8988T (cell line): ENCODE results near the gene TOR1AIP1.

Source experiments
- DNase-seq: peaks from one replicate; pipeline ENCODE4 v3.0.0; 2011

Gene TOR1AIP1

DNA sequence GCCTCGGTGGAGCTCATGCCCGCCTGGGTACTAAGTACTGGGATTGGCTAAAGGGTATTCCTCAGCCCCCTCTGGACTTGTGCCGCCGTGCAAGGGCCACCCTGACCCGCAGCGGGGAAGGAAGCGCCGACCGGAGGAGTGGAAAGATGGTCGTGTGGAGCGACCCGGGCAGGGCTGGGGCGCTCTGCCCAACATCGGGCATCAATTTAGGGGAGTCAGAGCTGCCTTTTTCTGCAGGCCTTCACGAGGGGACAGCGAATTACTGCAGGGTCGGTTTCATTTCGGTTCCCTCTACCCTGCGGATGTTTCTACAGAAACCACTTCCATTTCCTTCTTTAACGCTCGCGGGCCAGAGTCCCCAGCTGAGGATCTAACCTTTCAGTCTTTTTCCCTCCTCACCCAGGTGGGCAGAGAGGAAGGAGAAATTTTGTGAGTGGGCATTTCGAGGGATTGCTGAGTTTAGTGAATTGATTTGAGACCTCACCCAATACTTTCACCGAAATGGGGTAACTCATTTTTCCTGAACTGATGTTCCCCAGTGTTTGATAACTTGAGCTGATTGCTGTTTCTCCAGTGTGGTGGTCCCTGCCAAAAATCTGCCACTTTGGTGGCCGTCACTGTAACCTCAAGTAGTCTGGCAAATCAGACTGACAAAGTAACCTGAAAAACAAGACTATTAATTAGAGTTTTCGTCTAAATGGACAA, 1.1 kb downstream of the TOR1AIP1 start:
- no peak for DNase-seq

DNA sequence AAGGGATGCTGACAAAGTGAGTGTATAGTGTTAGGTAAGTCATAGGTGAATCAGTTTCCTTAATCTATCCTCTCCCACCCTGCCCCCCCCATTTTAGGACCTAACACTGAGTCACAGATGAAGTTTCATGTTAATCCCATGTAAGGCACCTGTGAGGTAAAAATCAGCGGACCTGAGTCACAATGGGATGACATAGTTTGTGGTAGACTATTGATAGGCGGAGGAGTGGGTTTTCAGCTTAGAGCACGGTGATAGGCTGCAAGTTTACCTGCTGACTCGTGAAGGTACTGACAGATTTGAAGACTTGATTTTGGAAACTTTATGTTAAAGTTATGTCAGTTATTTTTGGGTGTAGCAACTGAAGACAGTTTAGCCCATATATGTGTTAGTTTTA, 1.7 kb downstream of the TOR1AIP1 start:
- DNase-seq: no peak

DNA sequence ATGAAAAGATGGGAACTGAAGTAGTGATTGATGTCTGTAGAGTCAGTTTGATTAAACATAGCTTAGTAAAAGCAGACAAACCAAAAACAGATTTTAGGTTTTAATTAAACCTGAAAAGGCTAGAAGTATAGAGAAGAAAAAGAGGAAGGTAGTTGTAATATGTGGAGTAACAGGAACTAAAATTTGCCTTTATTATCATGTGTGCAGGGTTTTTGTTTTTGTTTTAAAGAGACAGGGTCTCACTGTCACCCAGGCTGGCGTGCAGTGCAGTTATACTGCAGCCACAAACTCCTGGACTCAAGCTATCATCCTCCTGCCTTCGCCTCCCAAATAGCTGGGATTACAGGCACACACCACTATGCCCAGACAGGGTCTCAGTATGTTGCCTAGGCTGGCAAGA, 6.0 kb downstream of the TOR1AIP1 start:
- DNase-seq: no peak

DNA sequence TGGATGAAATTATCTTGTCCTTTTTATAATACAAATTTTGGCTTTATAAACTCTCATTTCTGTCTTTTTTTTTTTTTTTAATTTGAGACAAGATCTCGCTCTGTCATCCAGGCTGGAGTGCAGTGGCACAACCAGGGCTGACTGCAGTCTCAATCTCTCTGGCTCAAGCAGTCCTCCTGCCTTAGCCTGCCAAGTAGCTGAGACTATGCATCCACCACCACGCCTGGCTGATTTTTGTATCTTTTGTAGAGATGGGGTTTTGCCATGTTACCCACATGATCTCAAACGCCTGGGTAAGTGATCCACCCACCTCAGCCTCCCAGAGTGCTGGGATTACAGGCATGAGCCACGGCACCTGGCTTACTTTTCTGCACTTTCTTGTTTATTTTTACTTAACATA, 7.5 kb downstream of the TOR1AIP1 start:
- no peak for DNase-seq

DNA sequence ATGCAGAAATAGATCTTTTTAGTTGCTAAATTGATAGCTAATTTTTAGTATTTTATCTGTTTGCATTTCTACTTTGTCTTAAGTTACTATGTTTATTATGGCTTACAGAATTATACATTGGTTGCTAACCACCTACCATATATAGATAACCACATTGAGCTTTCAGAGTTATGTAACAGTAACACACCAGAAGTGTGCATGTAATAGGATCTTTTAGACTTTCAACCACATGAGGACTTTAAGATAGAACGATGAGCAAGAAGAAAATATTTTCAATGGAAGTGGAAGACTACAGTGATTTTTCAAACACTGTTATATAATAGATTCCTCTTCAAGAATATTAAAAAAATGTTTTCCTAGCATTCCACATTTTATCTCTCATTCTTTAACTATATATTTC, 28.8 kb downstream of the TOR1AIP1 start:
- no peak for DNase-seq

DNA sequence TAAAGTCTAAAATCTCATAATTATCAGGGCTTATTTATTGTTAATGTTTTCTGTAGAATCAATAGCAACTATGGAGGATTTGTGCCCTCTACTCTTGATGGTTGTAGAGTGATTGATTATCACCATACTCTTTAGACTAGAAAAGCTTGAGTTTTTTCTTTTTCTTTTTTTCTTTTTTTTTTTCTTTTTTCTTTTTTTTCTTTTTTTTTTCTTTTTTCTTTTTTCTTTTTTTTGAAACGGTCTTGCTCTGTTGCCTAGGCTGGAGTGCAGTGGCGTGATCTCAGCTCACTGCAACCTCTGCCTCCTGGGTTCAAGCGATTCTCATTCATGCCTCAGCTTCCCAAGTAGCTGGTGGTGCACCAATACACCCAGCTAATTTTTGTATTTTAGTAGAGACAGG, 29.7 kb downstream of the TOR1AIP1 start:
- DNase-seq: no peak

DNA sequence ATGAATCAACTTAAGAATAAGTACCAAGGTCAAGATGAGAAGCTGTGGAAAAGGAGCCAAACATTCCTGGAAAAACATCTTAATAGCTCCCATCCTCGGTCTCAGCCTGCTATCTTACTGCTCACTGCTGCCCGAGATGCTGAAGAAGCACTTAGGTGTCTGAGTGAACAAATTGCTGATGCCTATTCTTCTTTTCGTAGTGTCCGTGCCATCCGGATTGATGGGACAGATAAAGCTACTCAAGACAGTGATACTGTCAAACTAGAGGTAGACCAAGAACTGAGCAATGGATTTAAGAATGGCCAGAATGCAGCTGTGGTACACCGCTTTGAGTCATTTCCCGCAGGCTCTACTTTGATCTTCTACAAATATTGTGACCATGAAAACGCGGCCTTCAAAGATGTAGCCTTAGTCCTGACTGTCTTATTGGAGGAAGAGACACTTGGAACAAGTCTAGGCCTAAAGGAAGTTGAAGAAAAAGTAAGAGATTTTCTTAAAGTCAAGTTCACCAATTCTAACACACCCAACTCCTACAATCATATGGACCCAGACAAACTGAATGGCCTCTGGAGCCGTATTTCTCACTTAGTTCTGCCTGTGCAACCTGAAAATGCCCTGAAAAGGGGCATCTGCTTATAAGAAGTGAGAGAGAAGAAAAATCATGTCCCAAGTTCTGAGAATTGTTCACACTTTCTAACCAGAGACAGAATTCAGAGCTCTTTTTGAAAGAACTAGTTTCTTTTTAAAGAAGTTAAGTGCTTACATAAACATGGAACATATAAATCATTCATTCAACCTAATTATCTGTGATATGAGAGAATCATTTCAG, 35.7 kb downstream of the TOR1AIP1 start:
- no peak for DNase-seq

DNA sequence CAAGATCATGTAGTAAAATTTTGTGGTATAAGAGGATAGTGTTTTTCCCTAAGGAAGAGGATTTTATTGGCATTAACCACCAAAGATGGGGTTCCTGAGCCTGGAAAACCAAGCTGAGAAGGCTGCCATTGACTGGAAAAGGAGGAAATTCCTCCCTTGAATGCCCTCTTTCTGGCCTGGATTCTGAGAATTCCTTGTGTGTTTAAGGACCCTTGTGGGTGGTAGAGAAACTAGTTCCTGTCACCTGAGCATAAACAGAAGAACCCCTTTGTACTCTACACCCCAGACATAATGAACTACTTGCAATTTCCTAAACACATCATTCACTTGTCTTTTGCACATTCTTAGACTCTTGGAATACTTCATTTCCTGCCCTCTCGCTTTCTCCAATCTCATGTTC, 39.4 kb downstream of the TOR1AIP1 start:
- no peak for DNase-seq

DNA sequence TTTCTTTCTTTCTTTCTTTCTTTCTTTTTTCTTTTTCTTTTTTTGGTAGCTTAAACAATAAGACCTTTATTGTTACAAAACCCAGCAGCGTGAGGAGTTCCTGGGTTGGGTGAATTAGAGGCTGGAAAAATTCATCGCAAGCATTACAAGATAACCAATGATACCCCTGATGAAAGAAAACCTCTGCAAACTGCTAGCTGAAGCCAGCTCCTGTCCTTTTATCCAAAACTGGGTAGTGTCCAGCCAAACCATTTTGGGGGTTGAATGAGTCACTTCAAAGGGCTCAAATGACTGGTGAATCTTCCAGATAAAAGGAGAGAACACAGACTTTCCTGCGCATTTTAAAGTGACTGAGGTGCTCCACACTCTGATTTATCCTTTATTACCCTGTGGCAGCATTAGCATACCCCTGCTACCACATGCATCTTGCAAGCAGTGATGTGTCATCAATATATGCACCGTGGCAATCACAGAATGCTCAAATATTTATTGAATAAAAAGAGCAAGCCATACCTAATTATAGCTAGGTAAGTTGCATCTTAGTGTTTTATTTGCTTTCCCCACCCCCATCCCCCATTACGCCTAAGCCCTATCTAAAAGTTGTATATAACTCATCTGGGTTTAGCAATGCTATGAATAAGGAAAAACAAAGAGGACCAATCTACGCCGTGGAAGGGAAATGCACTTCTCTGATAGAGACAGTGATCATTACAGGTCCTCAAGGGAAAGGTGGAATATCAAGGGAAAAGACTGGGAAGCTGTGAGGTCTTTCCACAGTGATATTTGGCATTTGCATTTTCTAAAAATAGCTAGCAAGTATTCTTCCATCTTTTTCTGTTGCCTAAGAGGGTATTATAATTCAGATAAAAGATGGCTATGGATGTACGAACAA, 40.1 kb downstream of the TOR1AIP1 start:
- DNase-seq: no peak

DNA sequence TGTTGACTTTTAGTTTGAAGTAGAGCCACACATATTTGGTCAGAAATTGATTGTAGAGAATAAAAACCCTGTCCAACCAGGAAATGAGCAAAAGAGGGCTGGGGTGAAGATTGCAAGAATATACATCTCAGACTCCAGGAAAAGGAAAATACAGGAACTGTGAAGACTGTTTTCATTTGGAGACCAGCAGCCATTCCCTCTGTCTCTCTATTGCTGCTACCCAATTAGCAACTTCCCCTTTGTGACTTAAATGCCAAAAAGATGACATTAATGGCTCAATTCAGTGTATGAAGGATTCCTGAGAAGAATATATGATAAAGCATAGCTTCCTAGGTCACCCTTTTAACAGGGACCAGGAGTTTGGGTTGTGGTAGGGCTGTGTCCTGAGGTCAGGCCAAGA, 40.9 kb downstream of the TOR1AIP1 start:
- DNase-seq: no peak

DNA sequence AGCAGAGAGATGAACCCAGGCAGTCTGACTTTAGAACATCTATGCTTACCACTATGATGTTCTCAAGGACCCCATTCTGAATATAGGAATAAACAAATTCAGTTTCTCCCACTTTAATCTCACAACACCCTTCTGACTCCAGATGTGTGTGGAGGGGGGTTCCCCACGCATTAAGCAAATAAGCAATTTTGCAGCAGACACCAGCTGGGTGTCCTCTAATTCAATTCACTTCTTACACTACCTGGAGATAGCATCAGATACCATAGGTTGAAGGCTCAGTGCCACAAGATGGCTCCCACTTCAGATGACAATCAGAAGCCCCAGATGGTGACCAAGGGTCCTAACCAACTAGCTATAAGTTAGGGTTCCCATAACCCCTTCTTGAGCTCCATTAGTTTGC, 42.2 kb downstream of the TOR1AIP1 start:
- no peak for DNase-seq

DNA sequence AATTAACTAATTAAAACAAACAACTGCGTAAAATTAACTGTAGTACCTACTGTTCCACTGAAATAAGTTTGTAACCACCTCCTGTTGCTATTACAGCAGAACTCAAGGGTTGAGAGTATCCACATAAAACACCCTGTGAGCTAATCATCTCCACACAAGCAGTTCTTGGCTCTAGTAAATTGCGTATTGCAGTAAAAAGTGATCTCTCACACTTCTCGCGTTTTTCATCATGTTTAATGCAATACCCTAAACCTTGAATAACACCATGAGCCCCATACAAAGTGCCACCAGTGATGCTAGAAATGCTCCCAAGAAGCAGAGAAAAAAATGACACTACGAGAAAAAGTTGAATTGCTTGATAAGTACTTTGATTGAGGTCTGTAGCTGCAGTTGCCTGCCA, 43.2 kb downstream of the TOR1AIP1 start:
- DNase-seq: no peak

DNA sequence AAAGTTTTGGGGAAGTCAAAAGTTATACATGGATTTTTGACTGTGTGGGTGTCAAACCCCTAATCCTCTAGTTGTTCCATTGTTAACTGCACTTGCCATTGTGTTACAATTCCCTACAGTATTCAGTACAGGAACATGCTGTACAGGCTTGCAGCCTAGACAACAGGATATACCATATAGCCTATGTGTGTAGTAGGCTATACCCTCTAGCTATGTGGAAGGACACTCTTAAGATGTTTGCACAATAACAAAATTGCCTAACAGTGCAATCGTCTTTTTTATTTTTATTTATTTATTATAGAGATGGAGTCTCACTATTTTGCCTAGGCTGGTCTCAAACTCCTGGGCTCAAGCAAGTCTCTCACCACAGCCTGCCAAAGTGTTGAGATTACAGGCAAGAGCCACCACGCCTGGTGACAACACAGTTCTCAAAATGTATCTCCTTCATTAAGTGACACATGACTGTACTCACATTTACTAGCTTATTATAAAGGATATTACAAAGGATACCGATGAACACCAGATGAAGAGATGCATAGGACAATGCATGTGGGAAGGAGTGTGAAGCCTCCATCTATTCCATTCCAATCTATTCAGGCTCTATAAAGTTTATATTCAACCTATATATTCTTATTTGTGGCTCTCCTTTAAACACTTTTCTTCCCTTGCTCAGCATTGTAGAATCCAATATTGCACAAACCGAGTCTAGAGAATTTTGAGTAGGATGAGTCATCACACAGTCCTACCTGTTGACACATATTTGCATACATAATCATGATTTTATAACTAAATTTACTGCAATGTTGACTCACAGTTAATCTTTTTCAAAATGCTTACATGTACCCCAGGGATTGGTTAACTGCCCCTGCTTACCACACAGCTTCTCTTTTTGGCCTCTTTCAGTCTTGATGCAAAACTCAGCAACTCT, 44.1 kb downstream of the TOR1AIP1 start:
- DNase-seq: no peak

DNA sequence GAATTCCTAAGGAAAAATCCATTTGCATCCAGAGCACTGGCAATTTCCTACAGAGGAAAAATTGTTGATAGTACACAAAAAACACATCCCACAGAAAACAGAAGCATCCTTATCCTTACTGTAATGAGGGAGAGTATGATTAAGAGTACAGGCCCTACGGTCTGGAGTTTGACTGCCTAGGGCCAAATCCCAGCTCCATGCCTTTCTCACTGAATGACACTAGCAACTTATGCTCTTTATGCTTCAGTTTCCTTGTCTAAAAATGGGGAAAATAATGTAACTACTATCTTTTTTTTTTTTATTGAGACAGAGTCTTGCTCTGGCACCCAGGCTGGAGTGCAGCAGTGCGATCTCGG, 44.7 kb downstream of the TOR1AIP1 start:
- no peak for DNase-seq

DNA sequence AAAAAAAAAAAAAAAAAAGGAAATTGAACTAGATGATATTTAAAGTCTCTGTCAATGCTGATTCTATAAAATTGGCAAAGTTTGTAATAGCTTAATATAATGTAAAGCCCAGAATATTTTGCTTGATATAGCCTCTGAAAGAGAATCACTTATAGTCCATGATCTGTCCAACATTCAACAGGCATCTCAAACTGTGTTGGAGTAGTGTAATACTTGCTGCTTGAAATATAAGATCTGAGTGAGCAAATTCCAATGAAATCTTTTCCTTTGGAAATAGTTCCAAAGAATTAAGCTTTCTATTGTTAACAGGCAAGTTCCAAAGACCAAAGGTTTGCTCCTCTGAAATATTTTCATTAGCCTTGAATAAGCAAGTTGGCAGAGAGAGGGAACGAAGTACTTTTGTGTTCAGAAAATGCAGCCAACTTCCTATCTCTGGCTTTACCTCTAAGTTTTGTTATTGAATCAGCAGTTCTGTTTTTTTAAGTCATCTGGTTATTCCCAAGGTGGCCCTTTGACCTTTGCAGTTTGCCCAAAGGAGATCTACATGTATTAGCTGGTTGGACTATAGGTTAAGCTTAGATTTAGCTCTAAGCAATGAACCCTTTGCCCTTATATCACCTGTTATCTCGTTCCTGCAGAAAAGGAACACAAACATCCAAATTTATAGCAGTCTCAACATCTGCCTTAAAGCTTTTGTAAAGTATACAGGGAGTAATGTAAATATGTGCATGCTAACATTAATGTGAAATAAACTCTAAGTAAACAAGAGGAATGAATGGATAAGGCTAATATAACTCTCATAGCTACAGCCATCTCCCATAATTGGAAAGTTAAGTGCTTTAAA, 48.1 kb downstream of the TOR1AIP1 start:
- DNase-seq: no peak

DNA sequence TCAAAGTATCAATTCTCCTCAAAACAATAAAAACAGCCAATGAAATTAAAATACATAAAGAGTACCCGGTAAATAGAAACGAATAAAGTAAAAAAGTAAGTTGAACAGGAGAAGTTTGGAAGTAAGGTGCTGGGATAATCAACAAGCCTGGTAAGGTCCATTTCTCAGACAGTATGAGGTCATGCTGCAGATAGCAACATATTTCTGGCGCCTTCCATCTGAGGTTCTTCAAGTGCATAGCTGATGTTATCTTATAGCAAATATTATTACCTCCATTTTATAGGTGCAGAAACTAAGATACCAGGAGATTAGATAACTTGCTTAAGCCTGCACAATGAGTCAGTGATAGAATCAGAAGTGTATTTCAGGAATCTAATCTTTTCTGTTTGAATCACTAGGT, 48.8 kb downstream of the TOR1AIP1 start:
- DNase-seq: no peak

DNA sequence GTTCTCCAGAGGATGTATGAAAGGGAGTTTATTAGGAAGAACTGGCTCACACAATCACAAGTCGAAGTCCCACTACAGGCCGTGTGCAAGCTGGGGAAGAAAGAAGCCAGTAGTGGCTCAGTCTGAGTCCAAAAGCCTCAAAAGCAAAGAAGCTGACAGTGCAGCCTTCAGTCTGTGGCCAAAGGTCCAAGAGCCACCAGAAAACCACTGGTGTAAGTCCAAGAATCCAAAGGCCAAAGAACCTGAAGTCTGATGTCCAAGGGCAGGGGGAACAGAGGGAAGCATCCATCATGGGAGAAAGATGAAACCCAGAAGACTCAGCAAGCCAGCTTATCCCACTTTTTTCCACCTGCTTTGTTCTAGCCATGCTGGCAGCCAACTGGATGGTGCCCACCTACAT, 51.1 kb downstream of the TOR1AIP1 start:
- DNase-seq: no peak

DNA sequence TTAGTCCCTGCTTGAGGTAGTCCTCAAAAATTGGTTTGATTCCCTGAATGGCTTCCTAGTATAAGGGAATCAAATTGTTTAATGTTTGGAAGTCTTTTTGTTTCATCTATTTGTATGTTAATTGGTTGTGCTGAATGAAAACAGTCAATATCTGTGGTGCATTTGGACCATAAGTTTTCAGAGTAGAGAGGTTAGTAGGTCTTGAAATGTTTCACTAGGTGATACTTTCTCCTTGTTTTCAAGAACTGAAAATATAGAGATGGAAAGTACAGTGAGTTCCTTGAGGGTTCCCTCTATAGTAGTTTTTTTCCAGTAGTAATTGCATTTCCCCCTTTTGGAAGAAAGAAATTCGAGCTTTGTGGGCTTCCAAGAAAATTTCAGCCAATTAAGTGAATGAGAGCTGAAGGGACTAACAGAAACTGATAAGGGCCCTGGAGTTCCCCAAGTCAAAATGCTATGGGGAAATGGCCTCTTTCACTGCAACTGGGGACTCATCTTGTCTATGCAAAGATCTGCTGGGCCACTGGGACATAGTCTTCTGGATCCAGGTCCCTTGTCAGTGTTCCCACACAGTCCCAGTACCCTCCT, 53.9 kb downstream of the TOR1AIP1 start:
- DNase-seq: no peak

DNA sequence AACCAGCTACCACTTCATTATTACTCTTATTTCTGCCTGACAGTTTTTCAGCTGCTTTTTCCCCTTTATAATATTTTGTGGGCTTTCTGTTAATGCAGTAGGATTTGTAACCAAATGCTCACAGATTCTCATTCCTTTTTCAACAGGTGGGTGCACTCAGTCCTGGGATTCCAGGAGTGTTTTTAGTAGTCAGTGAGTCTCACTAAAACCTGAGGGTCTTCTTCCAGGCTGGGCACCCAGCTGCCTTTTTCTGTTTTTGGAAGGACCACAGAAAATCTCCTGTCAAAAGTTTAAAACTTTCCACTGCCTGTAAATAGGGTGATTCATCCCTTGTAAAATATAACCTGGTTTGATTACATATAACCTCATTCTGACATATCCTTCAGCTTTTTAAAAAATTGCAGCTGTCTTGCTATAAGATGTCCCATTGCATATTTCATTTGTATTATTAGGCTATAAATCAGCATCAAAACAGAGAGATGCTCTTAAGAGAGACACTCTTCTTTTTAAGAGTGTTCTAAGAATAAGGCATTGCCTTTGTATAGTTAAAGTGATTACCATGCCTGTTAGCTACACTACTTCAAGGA, 55.7 kb downstream of the TOR1AIP1 start:
- no peak for DNase-seq

DNA sequence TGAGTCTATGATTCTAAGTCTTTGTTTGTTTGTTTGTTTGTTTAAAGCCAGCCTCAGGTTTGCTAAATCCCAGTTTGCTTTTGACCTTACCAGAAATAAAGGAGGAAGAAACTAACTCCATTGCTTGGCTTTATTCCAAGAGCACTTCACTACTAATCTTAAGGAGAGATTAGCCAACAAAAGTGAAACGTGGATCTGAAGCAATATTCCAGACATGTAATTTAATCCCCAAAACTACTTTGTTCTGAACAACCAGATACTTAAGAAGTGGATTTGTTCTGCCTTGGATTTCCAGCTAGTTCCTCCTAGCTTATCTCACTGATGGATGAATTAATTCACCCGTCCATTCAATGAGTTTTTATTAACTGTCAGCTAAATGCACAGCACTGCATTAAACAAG, 56.7 kb downstream of the TOR1AIP1 start:
- no peak for DNase-seq

DNA sequence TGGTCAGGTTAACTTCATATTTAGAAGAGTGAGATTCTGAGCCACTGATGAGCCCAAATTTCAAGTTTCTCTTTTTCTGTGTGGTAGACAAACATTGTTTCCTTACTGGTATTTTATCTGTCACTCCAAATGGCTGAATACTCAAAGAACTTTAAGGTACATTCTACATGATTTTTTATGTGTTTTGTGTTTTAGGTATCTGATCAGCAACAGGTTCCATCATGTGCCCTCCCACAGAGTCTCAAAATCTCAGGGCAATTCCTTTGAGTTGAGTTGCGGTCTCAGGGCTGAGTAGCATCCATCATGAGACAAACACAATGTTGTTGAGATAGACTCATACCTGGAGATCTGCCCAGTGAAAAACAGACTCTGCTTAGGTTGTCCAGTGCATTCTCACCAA, 57.9 kb downstream of the TOR1AIP1 start:
- no peak for DNase-seq
